ENCODE data around the gene BCL10. TPM values are rescaled to one million over a fixed set of nuclear protein-coding genes. Genes with fewer than 3 reads are reported as not detected.

BCL10 gene
- total and polyA plus RNA-seq, 2 of the 13 experiments (the other 11 are each of a cell fraction or from before 2014, with no cell fraction given), result 3.7 to 14.1 TPM

DNA sequence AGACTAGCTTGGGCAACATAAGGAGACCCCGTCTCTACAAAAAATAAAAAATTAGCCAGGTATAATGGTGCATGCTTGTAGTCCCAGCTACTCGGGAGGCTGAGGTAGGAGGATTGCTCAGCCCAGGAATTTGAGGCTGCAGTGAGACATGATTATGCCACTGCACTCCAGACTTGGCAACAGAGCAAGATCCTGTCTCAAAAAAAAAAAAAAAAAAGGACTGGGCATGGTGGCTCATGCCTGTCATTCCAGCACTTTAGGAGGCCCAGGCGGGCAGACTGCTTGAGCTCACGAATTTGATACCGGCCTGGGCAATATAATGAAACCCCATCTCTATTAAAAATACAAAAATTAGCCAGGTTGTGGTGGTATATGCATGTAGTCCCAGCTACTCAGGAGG lies 47.3 kb upstream of the BCL10 start:
- H3K4me2 ChIP-seq (ENCODE audit: low read depth, low read length), result no peak overlapping the region
- H4K20me1 ChIP-seq (ENCODE audit: insufficient read depth, low read length), result no peaks in the 10 kb centered on the region
- intact Hi-C loops (cut with micrococcal nuclease; ENCODE audit: unreplicated experiment) (no loop called here), in situ Hi-C loops (cut with HindIII; ENCODE audit: extremely low pct_ligation_motif_present, low pct_unique_long_range_greater_than_20kb) (loop anchor here (10.0 kb wide), 1 partner anchor 141 kb away; the partner anchor contains the start of gene DDAH1)
- no peaks in the 10 kb centered on the region for H3K9me3 ChIP-seq (ENCODE audit: low read length)
- H3K27me3 ChIP-seq (ENCODE audit: control insufficient read depth in 1 of 2, insufficient read depth in 2 of 2, low read length in 2 of 2), result no peaks in the 10 kb centered on the region
- POLR2A ChIA-PET, result no interaction called here
- BruUV-seq (replicated peaks), result no TSS peak
- H3K36me3 ChIP-seq (replicated peaks in 1 of 2; ENCODE audit: control insufficient read depth in 1 of 2, insufficient read depth in 2 of 2, low read length in 2 of 2), result peaks cover 10 to 24% of the 10 kb centered on the region in 2 experiments
- H3K9ac ChIP-seq (ENCODE audit: insufficient read depth, low read depth, low read length), result no peak overlapping the region
- H3K4me1 ChIP-seq (ENCODE audit: insufficient read depth, low read length), result peaks cover 38% of the 10 kb centered on the region
- DNase-seq (ENCODE audit: low spot score) (no peak), ATAC-seq (no peak), FAIRE-seq (no peak)
- H3K4me3 ChIP-seq (replicated peaks in 1 of 3; ENCODE audit: insufficient read depth in 1 of 3, low read depth in 2 of 3, low read length in 3 of 3), result no peak overlapping the region
- CTCF ChIA-PET (ENCODE audit: low intra/inter-chr PET ratio, low total read pairs), result no interaction called here
- no peak overlapping the region for H2AFZ ChIP-seq (ENCODE audit: low read length)
- H3K27ac ChIP-seq (ENCODE audit: extremely low read length, insufficient read depth, low read length), result no peak overlapping the region
- no peaks in the 10 kb centered on the region for H3K79me2 ChIP-seq (ENCODE audit: insufficient read depth, low read length)
- 99% methylated on average over 5 of the region's 5 CpGs for WGBS (ENCODE audit: low lambda C conversion rate)
- TF ChIP-seq YEATS4 (CRISPR knock-in tag; IDR thresholded peaks at IDR 0.05; ENCODE audit: borderline replicate concordance) (no peak), ZNF496 (CRISPR knock-in tag; IDR thresholded peaks at IDR 0.05; ENCODE audit: insufficient replicate concordance) (no peak)
- TF ChIP-seq, protein P1, sequence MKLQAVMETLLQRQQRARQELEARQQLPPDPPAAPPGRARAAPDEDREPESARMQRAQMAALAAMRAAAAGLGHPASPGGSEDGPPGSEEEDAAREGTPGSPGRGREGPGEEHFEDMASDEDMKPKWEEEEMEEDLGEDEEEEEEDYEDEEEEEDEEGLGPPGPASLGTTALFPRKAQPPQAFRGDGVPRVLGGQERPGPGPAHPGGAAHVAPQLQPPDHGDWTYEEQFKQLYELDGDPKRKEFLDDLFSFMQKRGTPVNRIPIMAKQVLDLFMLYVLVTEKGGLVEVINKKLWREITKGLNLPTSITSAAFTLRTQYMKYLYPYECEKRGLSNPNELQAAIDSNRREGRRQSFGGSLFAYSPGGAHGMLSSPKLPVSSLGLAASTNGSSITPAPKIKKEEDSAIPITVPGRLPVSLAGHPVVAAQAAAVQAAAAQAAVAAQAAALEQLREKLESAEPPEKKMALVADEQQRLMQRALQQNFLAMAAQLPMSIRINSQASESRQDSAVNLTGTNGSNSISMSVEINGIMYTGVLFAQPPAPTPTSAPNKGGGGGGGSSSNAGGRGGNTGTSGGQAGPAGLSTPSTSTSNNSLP (IDR thresholded peaks at IDR 0.05; ENCODE audit: low read depth, low read length), result no peak

DNA sequence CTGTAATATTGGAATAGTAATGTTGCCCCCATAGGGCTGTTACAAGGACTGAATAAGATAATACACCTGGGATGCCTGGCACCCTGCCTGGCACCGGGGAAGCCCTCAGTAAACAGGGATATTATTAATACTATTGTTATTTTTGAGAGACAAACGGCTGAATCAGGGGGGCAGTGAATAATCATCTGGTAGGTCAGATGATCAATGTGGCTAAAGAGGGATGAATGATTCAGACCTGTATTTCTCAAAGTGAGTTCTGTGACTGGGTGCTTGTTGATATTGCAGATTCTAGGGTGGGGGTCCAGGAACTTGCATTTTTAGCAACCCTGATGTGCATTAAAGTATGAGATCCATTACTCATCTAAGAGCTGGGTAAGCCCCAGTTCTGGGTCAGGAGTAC lies 46.2 kb upstream of the BCL10 start:
- no peak for TF ChIP-seq ZNF598 (CRISPR knock-in tag; IDR thresholded peaks at IDR 0.05; ENCODE audit: borderline replicate concordance)
- H3K4me1 ChIP-seq (ENCODE audit: insufficient read depth, low read length), result peaks cover 27% of the 10 kb centered on the region
- no peaks in the 10 kb centered on the region for H3K27me3 ChIP-seq (ENCODE audit: control insufficient read depth in 1 of 2, insufficient read depth in 2 of 2, low read length in 2 of 2)
- WGBS (ENCODE audit: low lambda C conversion rate), result 96% methylated on average over 2 of the region's 2 CpGs
- no peaks in the 10 kb centered on the region for H3K9me3 ChIP-seq (ENCODE audit: low read length)
- peaks cover 10 to 24% of the 10 kb centered on the region in 2 experiments for H3K36me3 ChIP-seq (replicated peaks in 1 of 2; ENCODE audit: control insufficient read depth in 1 of 2, insufficient read depth in 2 of 2, low read length in 2 of 2)
- ATAC-seq (no peak), FAIRE-seq (no peak), DNase-seq (ENCODE audit: low spot score) (no peak)
- in situ Hi-C loops (cut with HindIII; ENCODE audit: extremely low pct_ligation_motif_present, low pct_unique_long_range_greater_than_20kb), result loop anchor here (10.0 kb wide), 1 partner anchor 142 kb away; the partner anchor contains the start of gene DDAH1
- H4K20me1 ChIP-seq (ENCODE audit: insufficient read depth, low read length), result no peaks in the 10 kb centered on the region
- H3K79me2 ChIP-seq (ENCODE audit: insufficient read depth, low read length), result no peaks in the 10 kb centered on the region
- intact Hi-C loops (cut with micrococcal nuclease; ENCODE audit: unreplicated experiment), result no loop called here
- no peak overlapping the region for H3K9ac ChIP-seq (ENCODE audit: insufficient read depth, low read depth, low read length)
- ChIA-PET POLR2A (no interaction called here), CTCF (ENCODE audit: low intra/inter-chr PET ratio, low total read pairs) (no interaction called here)
- BruUV-seq (replicated peaks), result no TSS peak
- H2AFZ ChIP-seq (ENCODE audit: low read length), result no peak overlapping the region
- H3K27ac ChIP-seq (ENCODE audit: extremely low read length, insufficient read depth, low read length), result no peak overlapping the region
- H3K4me3 ChIP-seq (replicated peaks in 1 of 3; ENCODE audit: insufficient read depth in 1 of 3, low read depth in 2 of 3, low read length in 3 of 3), result no peak overlapping the region
- H3K4me2 ChIP-seq (ENCODE audit: low read depth, low read length), result no peak overlapping the region
